ENCODE measurements around the gene RAMP1.

GRCh38 chr2:237900891-237901831 is 41.7 kb downstream of the RAMP1 start:
- TF ChIP-seq CTCF (conservative IDR thresholded peaks at IDR 0.05; ENCODE audit: low read length) = no peak
- no peak for TF ChIP-seq EZH2phosphoT487 (IDR thresholded peaks at IDR 0.05; ENCODE audit: borderline replicate concordance)
